GM08714 (cell line): ENCODE results near the gene PSMD7.

ENCODE experiments used
- H3K4me3 ChIP-seq: fragments of 200-500 bp; sonication (Bioruptor generic); 2 replicates; pipeline ENCODE4 v1.5.1; 2014; ENCODE audit warnings: mild to moderate bottlenecking, low read length, inconsistent platforms
- ZNF274 ChIP-seq: IDR thresholded peaks from 2 replicates; pipeline ENCODE4 v1.6.1; 2012; ENCODE audit warnings: mild to moderate bottlenecking, low read depth, low read length

Gene PSMD7

DNA sequence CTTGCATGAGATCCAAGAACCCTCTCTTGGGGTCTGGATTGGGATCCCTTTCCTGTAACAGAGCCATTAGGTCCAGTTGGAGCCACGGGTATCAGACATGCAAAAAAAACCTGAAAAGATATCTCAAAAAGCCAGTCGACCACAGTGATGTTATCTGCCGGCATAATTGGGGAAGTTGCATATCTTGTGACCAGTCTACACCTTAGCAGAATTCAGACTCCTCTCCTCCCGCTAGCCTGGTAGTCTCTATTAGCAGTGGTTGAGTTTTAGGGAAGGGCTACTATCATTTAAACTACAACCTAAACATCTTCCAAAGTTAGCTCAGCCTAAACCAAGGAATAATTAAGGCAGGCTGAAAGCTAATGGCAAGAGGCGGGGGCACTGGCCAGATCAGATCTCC, 16.2 kb upstream of the PSMD7 start:
- no peak for TF ChIP-seq ZNF274
- H3K4me3 ChIP-seq: no peak overlapping the region

- no peak for TF ChIP-seq ZNF274
- no peak overlapping the region for H3K4me3 ChIP-seq
Measured at GRCh38 chr16:74281300-74281699, 15.3 kb upstream of the PSMD7 start.

DNA sequence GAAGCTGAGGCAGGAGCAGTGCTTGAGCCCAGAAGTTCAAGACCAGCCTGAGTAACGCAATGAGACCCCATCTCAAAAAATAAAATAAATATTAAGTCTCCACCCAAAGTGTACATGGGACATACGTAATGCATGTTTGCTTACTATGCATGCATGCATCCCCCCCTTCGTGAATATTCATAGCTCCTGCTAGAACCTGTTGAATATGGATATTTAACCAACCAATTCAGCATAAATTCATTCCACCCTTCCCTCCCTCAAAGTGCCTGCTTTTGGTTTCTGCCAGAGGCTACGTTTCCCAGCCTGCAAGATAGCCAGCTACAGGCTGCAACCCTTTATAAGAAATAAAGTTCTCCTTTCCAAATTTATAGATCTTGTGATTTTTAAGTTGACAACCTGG, 12.9 kb upstream of the PSMD7 start:
- H3K4me3 ChIP-seq: no peak overlapping the region
- no peak for TF ChIP-seq ZNF274

- H3K4me3 ChIP-seq: no peak overlapping the region
- no peak for TF ChIP-seq ZNF274
Measured at GRCh38 chr16:74288065-74288464, 8.5 kb upstream of the PSMD7 start.

DNA sequence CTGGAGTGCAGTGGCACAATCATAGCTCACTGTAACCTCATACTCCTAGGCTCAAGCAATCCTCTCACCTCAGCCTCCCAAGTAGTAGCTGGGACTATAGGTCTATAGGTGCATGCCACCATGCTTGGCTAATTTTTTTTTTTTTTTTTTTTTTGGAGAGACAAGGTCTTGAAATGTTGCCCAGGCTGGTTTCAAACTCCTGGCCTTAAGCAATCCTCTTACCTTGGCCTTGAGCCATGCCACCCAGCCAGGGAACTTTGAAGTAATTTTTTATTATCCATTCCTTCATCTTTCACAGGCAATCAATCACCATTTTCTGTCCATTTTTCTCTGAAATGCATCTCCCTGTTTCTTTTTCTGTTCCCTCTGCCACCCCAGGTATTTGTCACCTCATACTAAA, 6.3 kb upstream of the PSMD7 start:
- no peak for TF ChIP-seq ZNF274
- no peak overlapping the region for H3K4me3 ChIP-seq

DNA sequence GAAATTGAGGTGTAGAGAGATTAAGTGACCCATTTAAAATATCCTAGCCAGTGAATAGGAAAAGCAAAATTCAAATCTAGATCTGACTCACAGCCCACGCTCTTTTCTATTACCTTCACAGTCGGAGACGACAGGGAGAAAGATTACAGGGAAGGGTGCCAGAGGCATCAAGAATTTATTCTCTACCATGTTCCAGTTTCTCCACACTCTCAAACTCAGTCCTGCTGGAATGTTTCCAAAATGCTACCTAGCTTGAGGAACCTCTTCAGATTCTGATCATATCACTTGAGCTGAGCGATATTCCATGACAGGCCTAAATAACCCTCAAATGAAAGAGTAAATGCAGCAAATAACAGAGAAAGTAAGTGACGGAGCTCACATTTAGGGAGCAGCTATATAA, 5.4 kb upstream of the PSMD7 start:
- TF ChIP-seq ZNF274: no peak
- H3K4me3 ChIP-seq: no peak overlapping the region

- no peak overlapping the region for H3K4me3 ChIP-seq
- TF ChIP-seq ZNF274: no peak
Measured at GRCh38 chr16:74291577-74292208, 4.9 kb upstream of the PSMD7 start.

DNA sequence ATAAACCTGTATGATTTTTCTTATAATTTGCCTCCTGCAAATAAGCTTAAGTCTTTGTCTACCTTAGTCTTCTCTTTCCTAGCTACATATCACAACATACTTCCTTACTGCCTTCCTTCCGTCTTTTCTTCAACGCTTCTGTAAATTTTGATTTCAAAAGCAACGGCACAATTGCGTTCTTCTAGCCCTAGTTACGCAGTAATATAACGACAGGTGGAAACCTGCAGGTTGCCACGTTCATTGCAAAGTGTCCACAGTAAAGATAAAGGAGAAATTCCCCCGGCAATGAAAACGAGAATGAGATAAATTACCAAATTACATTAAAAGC, 546 bp upstream of the PSMD7 start:
- H3K4me3 ChIP-seq: peak overlapping the region; percentile 95
- no peak for TF ChIP-seq ZNF274

DNA sequence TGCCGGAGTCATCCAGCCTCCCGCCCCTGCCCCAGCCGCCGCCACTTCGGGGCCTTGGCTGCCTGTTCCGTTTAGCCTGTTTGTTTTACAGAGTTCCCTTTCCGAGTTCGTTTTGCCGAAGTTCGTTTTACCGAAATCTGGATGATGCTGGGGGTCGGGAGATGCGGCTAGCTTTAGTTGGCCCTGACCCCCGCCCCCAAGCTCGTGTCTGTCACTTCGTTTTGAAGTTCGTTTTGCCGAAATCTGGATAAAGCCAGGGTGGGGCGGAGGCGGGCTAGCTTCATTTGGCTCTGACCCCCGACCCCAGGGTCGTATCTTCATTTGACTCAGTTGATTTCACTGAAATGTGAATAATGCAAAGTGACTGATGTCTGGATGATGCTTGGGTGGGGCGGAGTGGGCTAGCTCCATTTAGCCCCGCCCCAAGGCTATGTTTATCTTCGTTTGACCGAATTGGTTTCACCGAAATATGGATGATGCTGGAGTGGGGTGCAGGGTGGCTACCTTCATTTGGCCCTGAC, 591 bp downstream of the PSMD7 start:
- no peak for TF ChIP-seq ZNF274

DNA sequence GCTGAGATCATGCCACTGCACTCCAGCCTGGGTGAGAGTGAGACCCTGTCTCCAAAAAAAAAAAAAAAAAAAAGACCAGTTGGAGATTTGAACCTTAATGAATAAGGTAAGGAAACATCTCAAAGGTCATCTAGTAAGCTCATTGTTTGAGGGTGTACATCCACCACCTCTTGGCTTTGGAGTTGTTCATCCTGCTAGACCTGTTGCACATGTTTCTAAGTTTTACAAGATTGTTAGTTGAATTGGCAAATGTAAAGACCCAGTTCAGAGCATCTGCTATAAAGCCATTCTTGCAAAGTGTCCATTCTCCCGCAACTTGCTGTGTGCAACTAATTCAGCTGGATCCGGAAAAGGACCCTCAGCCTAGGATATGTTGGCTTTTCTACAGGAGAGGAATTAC, 1.5 kb downstream of the PSMD7 start:
- TF ChIP-seq ZNF274: no peak
- H3K4me3 ChIP-seq: peak overlapping the region; percentile 95

More for the DNA sequence above, 591 bp downstream of the PSMD7 start:
- H3K4me3 ChIP-seq: peak overlapping the region; percentile 95

DNA sequence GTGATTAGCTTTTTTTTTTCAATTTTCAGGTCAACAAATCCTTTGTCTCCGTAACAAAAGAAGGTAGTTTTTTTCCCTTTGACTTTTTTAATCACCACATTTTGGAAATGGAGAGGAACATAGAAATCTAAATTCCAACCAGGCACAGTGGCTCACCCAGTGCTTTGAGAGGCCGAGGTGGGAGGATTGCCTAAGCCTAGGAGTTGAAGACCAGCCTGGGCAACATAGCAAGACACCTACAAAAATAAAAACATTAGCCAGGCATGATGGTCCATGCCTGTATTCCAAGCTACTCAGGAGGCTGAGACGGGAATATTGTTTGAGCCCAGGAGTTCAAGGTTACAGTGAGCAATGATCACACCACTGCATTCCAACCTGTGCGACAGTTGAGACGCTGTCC, 5.7 kb downstream of the PSMD7 start:
- TF ChIP-seq ZNF274: no peak
- H3K4me3 ChIP-seq: no peak overlapping the region

DNA sequence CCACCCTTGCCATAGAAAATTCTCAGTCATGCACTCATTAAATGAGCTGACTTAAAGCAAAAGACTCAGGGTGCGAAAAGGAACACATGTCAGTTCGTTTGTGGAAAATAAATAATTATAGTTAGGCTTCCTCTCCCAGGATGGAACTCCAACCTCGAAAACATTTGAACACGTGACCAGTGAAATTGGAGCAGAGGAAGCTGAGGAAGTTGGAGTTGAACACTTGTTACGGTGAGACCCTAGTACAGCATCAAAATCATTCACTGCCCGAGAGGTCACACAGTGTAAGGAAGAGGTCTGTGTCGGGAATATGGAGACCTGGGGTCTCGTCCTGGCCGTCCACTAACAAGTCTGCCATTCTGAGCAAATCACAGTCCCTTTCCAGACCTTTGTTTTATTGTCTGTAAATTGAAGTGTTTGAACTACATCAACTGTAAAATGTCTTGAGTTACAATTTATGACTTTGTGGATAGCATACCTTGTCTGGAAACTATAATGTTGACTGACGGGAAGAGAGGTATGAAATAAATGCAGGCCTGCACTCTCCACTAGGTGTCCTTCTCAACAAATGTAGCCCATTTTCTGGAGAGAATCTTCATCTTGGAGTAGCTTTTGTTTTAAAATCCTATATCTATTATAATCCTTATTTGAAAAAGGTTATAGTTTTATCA, 7.7 kb downstream of the PSMD7 start:
- H3K4me3 ChIP-seq: no peak overlapping the region
- TF ChIP-seq ZNF274: no peak

DNA sequence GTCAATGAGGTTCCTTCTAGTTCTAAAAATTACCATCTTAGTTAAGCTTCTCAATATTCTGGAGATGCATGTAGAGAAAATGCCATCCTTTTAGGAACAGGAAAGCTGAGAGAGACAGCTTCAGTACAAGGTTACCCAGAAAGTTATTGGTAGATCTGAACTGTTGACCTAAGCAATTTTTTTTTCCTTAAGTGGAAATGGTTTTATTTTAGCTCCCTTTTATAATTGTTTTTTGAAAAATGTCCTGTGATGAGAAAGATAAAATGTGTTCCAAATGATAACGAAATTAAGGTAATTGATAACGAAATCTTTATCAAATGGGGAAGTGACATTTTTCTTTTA, 8.2 kb downstream of the PSMD7 start:
- no peak overlapping the region for H3K4me3 ChIP-seq
- TF ChIP-seq ZNF274: no peak

DNA sequence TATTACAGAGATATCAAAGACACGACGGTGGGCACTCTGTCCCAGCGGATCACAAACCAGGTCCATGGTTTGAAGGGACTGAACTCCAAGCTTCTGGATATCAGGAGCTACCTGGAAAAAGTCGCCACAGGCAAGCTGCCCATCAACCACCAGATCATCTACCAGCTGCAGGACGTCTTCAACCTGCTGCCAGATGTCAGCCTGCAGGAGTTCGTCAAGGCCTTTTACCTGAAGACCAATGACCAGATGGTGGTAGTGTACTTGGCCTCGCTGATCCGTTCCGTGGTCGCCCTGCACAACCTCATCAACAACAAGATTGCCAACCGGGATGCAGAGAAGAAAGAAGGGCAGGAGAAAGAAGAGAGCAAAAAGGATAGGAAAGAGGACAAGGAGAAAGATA, 8.7 kb downstream of the PSMD7 start:
- TF ChIP-seq ZNF274: no peak
- no peak overlapping the region for H3K4me3 ChIP-seq

DNA sequence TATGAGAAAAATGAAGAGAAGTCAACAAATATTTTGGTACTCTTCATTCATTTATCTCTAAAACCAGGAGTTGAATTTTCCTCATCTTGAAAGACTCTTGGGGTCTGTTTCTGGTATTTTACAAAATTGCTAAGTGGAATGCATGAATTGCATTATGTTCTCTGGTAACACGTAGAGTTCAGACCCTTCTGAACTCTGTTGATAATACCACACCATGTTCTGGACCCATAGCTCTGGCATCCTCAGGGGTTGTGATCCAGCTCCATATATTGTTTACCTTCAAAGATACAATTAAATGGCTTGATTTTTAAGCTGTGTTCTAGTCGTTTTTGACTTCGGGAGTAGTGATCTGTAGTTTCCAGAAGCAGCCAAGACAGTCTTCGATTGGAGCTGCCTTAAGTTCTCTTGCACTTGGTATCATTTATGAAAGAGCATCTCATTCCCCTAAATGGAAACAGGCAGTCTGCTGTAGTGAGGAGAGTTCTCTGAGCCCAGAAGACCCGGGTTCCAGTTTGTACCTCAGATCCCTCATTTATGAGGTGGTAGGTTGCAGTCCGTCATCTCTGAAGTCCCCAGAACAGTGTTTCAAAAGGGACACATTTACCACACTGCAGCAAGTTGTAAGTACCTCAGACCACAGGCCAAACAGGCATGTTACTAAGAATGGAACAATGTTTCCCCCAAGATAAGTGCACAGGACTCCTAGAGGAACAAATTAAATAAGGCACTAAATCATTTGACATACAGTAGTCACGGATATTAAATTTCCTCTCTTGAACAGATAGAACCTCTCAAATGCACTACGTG, 9.6 kb downstream of the PSMD7 start:
- no peak for TF ChIP-seq ZNF274

GRCh38 chr16:74307383-74307782, 10.8 kb downstream of the PSMD7 start:
- TF ChIP-seq ZNF274: no peak
- no peak overlapping the region for H3K4me3 ChIP-seq

More for the DNA sequence above, 9.6 kb downstream of the PSMD7 start:
- H3K4me3 ChIP-seq: no peak overlapping the region
